Neural cell (in vitro differentiated cells): Measurements from ENCODE around the gene OR6J1. TPM values are rescaled to one million over a fixed set of nuclear protein-coding genes. Genes with fewer than 3 reads are reported as not detected.

Experiments
- H2AFZ ChIP-seq: fragments of 200-600, 300-800 bp; sonication (generic), shearing (Covaris generic); 2 replicates; pipeline ENCODE4 v1.6.0; 2014; ENCODE audit warnings: low read depth, mild to moderate bottlenecking, antibody characterized with exemption, low read length, moderate library complexity
- H3F3A ChIP-seq: fragments of 200-600 bp; shearing (Covaris generic); 2 replicates; pipeline ENCODE4 v1.6.1; 2016; ENCODE audit warnings: mild to moderate bottlenecking, moderate library complexity, mixed read lengths, antibody characterized with exemption, low read length; ENCODE audit not compliant: insufficient read depth, poor library complexity, severe bottlenecking
- H3K27ac ChIP-seq: fragments of 200-600, 300-800 bp; sonication (generic), shearing (Covaris generic); 2 replicates; pipeline ENCODE4 v1.5.1; 2014; ENCODE audit warnings: mild to moderate bottlenecking, low read length, moderate library complexity
- H3K27me3 ChIP-seq: fragments of 300-800, 200-600 bp; sonication (generic), shearing (Covaris generic); 2 replicates; pipeline ENCODE4 v1.6.0; 2014; ENCODE audit warnings: mild to moderate bottlenecking, low read depth, low read length, moderate library complexity; ENCODE audit not compliant: insufficient read depth
- H3K36me3 ChIP-seq: fragments of 300-800, 200-600 bp; sonication (generic), shearing (Covaris generic); 2 replicates; pipeline ENCODE4 v1.5.1; 2014; ENCODE audit warnings: mild to moderate bottlenecking, antibody characterized with exemption, low read length, moderate library complexity; ENCODE audit not compliant: insufficient read depth
- H3K4me2 ChIP-seq: fragments of 300-800, 200-600 bp; sonication (generic), shearing (Covaris generic); 2 replicates; pipeline ENCODE4 v1.6.0; 2014; ENCODE audit warnings: mild to moderate bottlenecking, low read length
- H3K4me3 ChIP-seq: fragments of 300-800, 200-600 bp; sonication (generic), shearing (Covaris generic); 2 replicates; pipeline ENCODE4 v1.5.1; 2014; ENCODE audit warnings: mild to moderate bottlenecking, low read length, moderate library complexity
- H3K79me2 ChIP-seq: fragments of 200-600 bp; shearing (Covaris generic); replicated peaks from 2 replicates; pipeline ENCODE4 v1.6.0; 2014; ENCODE audit warnings: mild to moderate bottlenecking, low read length, moderate library complexity; ENCODE audit not compliant: insufficient read depth
- H3K9ac ChIP-seq: fragments of 300-800, 200-600 bp; sonication (generic), shearing (Covaris generic); 2 replicates; pipeline ENCODE4 v1.6.1; 2016; ENCODE audit warnings: mild to moderate bottlenecking, low read length, mixed read lengths
- H3K9me2 ChIP-seq: fragments of 200-600 bp; shearing (Covaris generic); 2 replicates; pipeline ENCODE4 v1.6.1; 2016; ENCODE audit warnings: mild to moderate bottlenecking, low read length, mixed read lengths; ENCODE audit not compliant: insufficient read depth
- H3K9me3 ChIP-seq: fragments of 200-600, 300-800 bp; sonication (generic), shearing (Covaris generic); 2 replicates; pipeline ENCODE4 v1.6.1; 2016; ENCODE audit warnings: mild to moderate bottlenecking, mixed run types, low read length, moderate library complexity, mixed read lengths
- H4K20me1 ChIP-seq: fragments of 200-600 bp; shearing (Covaris generic); 2 replicates; pipeline ENCODE4 v1.6.1; 2016; ENCODE audit warnings: mild to moderate bottlenecking, mixed run types; ENCODE audit not compliant: insufficient read depth
- EP300 ChIP-seq: fragments of 450-650 bp; conservative IDR thresholded peaks from 2 replicates; pipeline ENCODE4 v1.6.1; 2014; ENCODE audit warnings: antibody characterized with exemption, mild to moderate bottlenecking, moderate library complexity; ENCODE audit not compliant: poor library complexity, severe bottlenecking
- EZH2 ChIP-seq: fragments of 200-600, 300-800 bp; shearing (Covaris generic), sonication (generic); IDR thresholded peaks from 2 replicates; pipeline ENCODE4 v1.6.1; 2014; ENCODE audit warnings: antibody characterized with exemption, low read length, borderline replicate concordance, mild to moderate bottlenecking; ENCODE audit not compliant: insufficient read depth, poor library complexity, severe bottlenecking
- MXI1 ChIP-seq: fragments of 450-650 bp; conservative IDR thresholded peaks from 2 replicates; pipeline ENCODE4 v1.6.1; 2014; ENCODE audit warnings: antibody characterized with exemption, mild to moderate bottlenecking; ENCODE audit not compliant: poor library complexity, severe bottlenecking
- POLR2AphosphoS5 ChIP-seq: IDR thresholded peaks from 2 replicates; pipeline ENCODE4 v1.6.1; 2012
- RAD21 ChIP-seq: fragments of 450-650 bp; conservative IDR thresholded peaks from 2 replicates; pipeline ENCODE4 v1.6.1; 2014; ENCODE audit warnings: antibody characterized with exemption, mild to moderate bottlenecking, moderate library complexity
- SMC3 ChIP-seq: fragments of 450-650 bp; conservative IDR thresholded peaks from 2 replicates; pipeline ENCODE4 v1.6.1; 2014; ENCODE audit warnings: antibody characterized with exemption, mild to moderate bottlenecking, moderate library complexity; ENCODE audit not compliant: poor library complexity
- TAF1 ChIP-seq: IDR thresholded peaks from 2 replicates; pipeline ENCODE4 v1.6.1; 2012; ENCODE audit warnings: low read depth
- polyA plus RNA-seq: library from polyadenylated mRNA; depleted of rRNA; stranded (reverse); fragments of >200 nt; gene quantifications from 2 replicates; pipeline ENCODE4 v1.2.3, GENCODE V29; 2014
- TF ChIP-seq, protein P1 (sequence below): fragments of 450-650 bp; IDR thresholded peaks from 2 replicates; pipeline ENCODE4 v1.5.1; 2014; ENCODE audit warnings: antibody characterized with exemption, mild to moderate bottlenecking, moderate library complexity; ENCODE audit not compliant: poor library complexity, severe bottlenecking
- TF ChIP-seq, protein P2 (sequence below): IDR thresholded peaks from 2 replicates; pipeline ENCODE4 v1.6.1; 2012; ENCODE audit warnings: borderline replicate concordance

Gene OR6J1
- polyA plus RNA-seq, 1 donor from 2014 or later = not detected

DNA sequence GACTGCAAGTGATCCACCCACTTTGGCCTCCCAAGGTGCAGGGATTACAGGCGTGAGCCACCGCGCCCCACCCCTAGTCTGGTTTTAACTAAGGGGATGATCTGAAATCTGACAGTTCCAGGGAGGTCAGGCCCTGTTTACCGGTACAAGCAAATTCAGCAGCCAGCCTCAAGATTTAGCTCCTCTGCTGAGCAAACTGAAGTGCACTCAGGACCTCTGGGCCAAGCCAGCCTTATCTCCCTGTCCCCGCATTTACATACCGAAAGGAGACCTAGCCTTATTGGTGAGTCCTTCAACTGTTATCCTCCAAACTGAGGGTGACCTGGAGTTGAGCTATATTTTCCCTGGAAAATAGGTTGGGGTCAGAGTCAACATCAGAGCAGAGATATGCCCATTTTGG lies 46.9 kb downstream of the OR6J1 start:
- Histone ChIP-seq H3K27me3 (peaks cover 2% of the 10 kb centered on the region), H3K79me2 (peaks cover 3% of the 10 kb centered on the region), H4K20me1 (no peaks in the 10 kb centered on the region), H2AFZ (no peak overlapping the region), H3K9me2 (no peaks in the 10 kb centered on the region), H3K36me3 (peaks cover 4% of the 10 kb centered on the region), H3K27ac (no peak overlapping the region), H3K9me3 (no peaks in the 10 kb centered on the region), H3K4me2 (no peak overlapping the region), H3K4me3 (no peak overlapping the region), H3F3A (no peaks in the 10 kb centered on the region), H3K9ac (no peak overlapping the region)
- TF ChIP-seq EP300 (no peak), RAD21 (no peak), EZH2 (no peak), SMC3 (no peak), POLR2AphosphoS5 (no peak), MXI1 (no peak), TAF1 (no peak)
- TF ChIP-seq, protein P1, sequence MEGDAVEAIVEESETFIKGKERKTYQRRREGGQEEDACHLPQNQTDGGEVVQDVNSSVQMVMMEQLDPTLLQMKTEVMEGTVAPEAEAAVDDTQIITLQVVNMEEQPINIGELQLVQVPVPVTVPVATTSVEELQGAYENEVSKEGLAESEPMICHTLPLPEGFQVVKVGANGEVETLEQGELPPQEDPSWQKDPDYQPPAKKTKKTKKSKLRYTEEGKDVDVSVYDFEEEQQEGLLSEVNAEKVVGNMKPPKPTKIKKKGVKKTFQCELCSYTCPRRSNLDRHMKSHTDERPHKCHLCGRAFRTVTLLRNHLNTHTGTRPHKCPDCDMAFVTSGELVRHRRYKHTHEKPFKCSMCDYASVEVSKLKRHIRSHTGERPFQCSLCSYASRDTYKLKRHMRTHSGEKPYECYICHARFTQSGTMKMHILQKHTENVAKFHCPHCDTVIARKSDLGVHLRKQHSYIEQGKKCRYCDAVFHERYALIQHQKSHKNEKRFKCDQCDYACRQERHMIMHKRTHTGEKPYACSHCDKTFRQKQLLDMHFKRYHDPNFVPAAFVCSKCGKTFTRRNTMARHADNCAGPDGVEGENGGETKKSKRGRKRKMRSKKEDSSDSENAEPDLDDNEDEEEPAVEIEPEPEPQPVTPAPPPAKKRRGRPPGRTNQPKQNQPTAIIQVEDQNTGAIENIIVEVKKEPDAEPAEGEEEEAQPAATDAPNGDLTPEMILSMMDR = no peak
- TF ChIP-seq, protein P2, sequence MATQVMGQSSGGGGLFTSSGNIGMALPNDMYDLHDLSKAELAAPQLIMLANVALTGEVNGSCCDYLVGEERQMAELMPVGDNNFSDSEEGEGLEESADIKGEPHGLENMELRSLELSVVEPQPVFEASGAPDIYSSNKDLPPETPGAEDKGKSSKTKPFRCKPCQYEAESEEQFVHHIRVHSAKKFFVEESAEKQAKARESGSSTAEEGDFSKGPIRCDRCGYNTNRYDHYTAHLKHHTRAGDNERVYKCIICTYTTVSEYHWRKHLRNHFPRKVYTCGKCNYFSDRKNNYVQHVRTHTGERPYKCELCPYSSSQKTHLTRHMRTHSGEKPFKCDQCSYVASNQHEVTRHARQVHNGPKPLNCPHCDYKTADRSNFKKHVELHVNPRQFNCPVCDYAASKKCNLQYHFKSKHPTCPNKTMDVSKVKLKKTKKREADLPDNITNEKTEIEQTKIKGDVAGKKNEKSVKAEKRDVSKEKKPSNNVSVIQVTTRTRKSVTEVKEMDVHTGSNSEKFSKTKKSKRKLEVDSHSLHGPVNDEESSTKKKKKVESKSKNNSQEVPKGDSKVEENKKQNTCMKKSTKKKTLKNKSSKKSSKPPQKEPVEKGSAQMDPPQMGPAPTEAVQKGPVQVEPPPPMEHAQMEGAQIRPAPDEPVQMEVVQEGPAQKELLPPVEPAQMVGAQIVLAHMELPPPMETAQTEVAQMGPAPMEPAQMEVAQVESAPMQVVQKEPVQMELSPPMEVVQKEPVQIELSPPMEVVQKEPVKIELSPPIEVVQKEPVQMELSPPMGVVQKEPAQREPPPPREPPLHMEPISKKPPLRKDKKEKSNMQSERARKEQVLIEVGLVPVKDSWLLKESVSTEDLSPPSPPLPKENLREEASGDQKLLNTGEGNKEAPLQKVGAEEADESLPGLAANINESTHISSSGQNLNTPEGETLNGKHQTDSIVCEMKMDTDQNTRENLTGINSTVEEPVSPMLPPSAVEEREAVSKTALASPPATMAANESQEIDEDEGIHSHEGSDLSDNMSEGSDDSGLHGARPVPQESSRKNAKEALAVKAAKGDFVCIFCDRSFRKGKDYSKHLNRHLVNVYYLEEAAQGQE = no peak

DNA sequence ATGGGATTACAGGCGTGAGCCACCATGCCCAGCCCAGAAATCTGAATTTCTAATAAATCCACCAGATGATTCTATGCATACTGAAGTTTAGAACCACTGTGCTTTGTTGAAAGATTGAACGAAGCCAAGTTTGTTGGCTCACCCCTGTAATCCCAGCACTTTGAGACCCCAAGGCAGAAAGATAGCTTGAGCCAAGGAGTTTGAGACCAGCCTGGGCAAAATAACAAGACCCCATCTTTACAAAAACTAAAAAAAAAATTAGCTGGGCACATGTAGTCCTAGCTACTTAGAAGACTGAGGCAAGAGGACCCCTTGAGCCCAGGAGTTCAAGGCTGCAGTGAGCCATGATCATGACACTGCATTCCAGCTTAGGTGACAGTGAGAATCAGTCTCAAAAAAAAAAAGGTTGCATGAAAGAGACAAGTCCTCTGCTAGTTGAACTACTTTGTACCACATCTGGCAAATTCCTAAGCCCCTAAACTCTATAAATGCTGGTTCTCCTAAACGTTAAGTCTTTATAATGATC lies 47.7 kb downstream of the OR6J1 start:
- no peak overlapping the region for H3K4me2 ChIP-seq
- no peak overlapping the region for H3K4me3 ChIP-seq
- TF ChIP-seq SMC3 = no peak
- TF ChIP-seq, protein P2 = no peak
- TF ChIP-seq POLR2AphosphoS5 = no peak
- no peak for TF ChIP-seq EZH2
- no peak for TF ChIP-seq RAD21
- TF ChIP-seq, protein P1 = no peak
- TF ChIP-seq MXI1 = no peak
- no peak for TF ChIP-seq TAF1
- TF ChIP-seq EP300 = no peak
- H4K20me1 ChIP-seq = no peaks in the 10 kb centered on the region
- H3K27me3 ChIP-seq = peaks cover 2% of the 10 kb centered on the region
- H3F3A ChIP-seq = no peaks in the 10 kb centered on the region
- no peaks in the 10 kb centered on the region for H3K9me2 ChIP-seq
- H3K9me3 ChIP-seq = no peaks in the 10 kb centered on the region
- H2AFZ ChIP-seq = no peak overlapping the region
- no peak overlapping the region for H3K9ac ChIP-seq
- H3K79me2 ChIP-seq = peaks cover 3% of the 10 kb centered on the region
- H3K27ac ChIP-seq = no peak overlapping the region
- no peaks in the 10 kb centered on the region for H3K36me3 ChIP-seq
